NCI-H345 treated with DMSO at 0.1 percent for 48 hours (cell line): ENCODE results near the gene ITGB2.

ENCODE experiments used
- DNase-seq: peaks from one replicate; lab custom pipeline; 2025; ENCODE audit not compliant: unreplicated experiment; lab: John Stamatoyannopoulos, UW

Gene ITGB2

DNA sequence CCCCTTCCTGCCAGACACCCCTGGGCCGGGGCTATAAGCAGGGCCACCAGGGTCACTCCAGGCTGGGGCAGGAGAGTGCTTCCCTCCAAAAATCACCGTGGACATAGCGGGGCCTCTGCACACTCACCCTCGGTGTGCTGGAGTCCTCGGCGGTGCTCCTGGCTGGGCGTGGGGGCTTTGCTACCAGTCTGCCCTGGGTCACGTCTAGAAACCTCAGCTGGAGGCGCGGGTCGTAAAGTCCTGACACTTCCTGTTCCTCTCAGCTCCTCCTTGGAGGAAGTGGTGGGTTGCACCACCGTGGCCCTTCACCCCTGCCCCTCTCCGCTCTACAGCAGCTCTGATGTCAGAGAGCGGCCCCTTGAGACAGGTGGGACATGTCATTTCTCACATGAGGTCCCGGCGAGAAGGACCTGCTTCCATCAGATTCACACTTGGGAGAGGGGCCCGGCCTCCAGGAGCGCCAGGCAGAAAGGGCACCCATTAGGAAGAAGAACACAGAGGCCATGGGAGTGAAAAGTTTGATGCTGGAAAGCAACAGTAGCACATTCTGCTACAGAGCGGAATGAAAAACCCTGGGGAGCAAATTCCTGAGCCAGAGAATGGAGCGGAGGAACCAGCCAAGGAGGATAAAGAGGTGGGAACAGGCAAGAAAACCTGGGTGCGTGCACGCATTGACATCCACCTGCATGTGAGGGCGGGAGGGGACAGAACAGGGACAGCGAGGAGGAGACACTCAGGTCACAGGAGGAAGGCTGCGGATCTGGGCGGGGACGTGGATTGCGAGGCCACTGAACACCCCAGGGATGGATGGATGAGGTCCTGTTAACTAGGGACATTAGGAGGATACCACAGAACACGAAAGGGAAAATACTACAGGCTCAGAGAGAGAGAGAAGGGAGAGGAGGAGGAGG is at the start of gene ITGB2:
ITGB2 (minus strand) TSS at position 206 of the 911 bp plus-strand sequence. CDS start 10,117 bp downstream, outside the sequence.
- no peak for DNase-seq

DNA sequence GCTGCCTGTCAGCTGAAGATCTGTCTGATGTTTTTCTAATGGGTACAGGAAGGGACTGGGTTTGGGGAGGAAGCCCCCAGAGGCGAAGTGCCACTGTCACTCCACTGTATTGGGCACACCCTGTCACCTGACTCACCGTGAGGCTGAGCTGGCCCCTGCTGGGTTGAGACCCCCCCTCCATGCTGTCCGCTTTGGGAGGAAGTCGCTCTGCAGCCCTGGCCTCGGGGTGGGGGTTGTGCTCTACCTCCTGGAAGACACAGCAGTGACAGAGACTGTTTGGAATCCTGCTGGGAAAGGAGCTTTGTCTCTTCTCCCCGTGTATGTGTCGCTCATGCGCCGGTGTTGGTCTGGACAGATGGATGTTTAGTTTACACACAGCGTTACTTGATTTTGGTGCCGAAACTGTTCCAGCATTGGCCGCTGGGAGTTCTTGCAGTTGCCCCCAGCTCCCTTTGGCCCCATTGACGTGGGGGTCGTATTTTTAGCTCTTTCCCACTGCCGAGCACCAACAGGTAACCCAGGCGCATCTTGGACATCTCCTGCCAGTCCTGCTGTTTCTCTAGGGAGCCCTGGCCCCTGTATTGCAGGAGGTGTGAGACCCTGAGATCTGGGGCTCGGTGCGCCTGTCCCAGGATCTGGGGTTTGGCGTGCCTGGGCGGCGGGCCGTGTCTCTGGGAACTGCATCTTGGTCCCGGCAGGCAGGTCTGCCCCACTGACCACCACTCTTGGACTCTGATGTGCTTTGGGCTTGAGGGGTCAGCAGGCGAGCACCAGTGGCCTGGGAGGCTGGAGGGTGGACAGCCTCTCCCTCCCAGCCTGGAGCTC is 49.4 kb upstream of the ITGB2 start:
- no peak for DNase-seq

DNA sequence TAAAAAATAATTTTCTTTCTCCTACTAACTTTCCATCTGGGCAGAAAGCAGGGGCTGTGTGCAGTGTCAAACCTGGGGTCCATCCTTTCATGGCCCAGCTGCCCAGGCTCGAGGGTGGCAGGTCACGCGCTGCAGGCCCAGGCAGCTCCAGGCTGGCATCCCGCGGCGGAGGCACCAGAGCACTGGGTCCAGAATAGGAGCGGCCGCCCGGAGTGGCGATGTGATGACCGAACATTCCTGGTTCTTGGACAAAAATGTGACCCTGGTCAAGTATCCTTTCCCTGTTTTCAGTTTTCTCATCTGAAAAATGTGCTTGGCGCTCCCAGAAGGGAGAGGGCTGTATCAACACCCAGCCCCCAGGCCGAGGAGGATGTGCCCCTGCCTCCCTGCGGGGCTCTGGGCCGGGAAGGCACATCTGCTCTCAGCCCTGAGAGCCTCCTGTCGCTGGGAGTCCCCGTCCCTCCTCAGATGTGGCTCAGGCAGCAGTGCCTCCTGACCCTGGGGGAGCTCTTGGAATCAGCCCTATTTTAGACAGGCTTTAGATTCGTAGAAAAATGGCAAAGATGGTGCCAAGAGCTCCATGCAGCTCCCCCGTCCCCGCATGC is 48.5 kb upstream of the ITGB2 start:
- DNase-seq, result no peak

DNA sequence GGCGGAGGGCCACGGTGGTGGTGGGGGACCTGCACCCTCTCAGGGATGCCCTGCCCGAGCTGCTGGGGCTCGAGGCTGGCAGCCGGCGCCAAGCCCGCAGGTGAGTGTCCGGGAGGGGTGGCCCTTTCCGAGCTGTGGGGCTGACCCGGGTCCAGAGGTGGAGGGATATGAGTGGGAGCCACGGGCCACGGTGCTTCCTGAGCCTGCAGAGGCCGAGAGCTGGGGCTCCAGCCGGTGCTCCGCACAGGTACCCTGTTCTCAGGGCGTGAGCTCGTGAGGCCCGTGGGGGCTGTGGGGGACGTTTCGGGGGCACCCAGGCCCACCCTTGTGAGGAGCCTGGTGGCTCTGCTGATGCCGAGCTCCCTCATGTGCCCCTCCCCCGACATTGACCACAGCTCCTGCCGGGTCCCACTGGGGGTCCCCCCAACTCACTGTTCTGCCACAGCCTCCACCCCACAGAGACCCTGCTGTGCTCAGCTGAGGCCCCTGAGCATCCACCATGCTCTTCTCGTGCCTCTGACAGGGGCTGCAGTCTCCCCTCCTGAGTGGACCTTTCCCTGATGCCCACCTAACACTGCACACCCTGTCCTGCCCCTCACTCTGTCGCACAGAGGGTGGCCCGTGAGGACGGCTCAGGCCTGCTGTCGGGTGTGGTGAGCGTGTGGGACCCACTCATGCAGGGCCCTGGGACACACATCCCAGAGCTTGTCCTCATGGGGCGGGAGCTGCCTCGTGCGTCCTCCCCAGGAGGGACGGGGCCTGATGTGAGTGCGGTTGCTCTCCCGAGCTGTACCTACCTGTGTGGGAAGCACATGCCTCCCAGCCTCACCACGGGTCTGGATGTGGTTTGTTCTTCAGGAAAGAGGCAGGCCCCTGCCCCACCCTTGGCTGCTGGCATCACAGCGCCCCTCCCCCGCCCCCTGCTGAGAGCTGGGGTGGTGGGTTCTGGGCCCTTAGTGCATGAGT is 46.7 kb upstream of the ITGB2 start:
- no peak for DNase-seq

DNA sequence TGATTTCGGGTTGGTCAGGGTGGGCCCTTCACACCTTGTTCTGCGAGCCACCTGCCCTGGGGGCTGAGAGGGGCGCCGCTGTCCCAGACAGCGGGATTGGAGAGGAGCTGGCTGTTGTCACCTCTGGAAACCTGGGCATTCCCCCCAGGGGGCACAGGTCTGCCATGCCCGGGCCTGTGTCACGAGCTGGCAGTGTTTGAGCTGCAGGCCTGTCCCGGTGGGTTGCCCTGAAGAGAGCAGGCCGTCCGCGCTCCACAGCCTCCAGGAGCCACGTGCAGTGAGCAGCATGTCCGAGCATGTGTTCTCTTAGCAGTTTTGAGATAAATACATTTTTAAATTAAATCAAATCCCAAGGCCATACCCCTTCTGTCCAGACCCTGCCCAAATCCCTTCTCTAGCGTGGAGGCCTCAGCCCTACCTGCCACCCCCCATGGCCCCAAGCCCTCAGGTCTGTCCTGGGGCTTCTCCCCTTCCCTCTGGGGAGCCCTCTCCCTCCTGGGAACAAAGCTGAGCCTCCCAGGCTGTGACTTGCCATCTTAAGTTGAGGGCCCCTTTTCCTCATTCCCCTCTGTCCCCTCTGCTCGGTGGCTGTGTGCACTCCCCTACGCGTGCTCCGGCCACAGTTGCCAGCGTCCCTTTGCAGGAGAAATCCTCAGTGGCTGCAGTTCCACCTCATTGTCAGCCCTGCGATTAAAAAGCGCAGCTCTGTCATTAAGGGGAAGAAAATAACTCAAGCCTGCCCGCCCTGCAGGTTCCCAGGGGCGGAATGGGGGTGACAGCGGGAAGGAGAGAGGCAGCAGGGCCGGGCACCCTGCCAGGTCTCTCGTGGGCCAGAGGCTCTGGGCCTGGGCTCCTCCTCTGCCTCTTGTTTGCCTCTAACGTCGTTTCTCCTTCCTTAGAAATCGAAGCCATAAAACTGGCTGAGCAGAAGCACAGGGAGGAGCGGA is 45.7 kb upstream of the ITGB2 start:
- DNase-seq, result no peak

DNA sequence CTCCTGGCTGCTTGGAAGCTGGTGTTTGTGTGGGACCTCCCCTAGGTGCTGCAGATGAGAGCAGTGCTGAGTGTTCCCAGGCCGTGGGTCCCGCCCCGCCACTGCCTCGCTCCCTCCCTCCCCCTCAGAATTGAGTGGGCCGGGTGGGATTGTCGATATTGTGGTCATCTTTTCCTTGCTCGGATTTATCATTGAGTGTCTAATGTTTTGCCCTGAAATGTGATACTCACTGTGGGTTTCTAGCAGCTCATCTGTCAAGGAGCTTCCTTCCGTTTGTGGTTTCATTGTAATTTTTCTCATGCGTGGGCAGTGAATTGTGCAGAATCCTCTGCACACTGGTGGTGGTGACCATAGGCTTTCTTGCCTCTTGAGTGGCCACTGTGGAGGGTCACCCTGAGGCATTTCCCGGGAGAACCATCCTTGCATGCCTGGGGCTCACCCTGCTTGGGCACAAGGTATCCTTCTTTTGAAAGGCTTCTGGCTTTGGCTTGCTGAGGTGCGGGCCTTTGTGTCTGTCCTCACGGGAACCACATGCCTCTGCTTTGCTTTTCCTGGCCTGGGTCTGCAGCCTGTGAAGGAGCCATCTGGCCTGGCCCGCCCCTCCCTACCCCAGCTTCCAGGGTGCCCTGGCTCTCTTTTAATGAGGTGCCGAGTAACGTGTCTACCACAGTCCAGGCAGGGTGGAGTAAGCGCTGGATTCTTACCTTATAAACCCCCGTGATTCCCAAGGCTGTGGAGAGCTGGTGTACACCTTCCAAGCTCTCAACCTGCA is 44.7 kb upstream of the ITGB2 start:
- DNase-seq, result no peak

DNA sequence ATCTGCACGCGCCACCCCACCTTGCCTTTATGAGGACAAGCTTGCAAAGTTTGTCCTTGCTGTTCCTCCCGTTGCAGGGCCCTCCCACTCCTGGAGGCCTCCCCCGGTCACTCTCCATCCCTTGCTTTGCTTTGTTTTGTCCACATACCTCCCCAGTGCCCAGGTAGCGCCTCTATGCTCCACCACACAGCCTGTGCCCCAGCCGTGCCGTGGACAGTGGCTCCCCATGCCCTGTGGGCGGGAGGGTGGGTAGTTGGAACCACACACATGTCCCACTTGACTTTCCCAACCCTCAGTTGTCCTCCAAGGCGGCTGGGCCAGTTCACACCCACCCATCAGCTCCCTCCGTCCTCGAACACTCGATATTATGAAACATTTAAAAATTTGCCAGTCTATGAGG is 43.7 kb upstream of the ITGB2 start:
- no peak for DNase-seq

DNA sequence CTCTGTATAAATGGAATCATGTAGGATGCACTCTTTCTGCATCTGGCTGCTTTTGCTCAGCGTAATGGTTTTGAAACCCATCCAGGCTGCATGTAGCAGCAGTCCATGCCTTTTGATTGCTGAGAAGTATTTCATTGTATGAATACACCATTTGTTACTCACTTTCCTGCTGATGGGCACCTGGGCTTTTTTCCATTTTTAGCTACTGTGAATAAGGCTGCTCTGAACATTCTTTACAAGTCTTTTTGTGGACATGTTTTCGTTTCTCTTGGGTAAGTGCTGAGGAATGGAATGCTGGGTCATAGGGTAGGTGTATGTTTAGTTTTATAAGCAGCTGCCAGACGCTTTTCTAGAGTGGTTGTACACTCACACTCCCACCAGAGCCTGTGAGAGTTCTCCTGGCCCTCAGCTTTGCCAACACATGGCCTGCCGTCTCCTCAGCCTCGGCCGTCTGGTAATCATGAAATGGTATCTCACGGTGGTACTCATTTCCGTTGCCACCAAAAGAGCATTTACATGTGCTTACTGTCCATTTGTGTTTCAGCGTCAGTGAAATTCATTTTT is 41.8 kb upstream of the ITGB2 start:
- no peak for DNase-seq

DNA sequence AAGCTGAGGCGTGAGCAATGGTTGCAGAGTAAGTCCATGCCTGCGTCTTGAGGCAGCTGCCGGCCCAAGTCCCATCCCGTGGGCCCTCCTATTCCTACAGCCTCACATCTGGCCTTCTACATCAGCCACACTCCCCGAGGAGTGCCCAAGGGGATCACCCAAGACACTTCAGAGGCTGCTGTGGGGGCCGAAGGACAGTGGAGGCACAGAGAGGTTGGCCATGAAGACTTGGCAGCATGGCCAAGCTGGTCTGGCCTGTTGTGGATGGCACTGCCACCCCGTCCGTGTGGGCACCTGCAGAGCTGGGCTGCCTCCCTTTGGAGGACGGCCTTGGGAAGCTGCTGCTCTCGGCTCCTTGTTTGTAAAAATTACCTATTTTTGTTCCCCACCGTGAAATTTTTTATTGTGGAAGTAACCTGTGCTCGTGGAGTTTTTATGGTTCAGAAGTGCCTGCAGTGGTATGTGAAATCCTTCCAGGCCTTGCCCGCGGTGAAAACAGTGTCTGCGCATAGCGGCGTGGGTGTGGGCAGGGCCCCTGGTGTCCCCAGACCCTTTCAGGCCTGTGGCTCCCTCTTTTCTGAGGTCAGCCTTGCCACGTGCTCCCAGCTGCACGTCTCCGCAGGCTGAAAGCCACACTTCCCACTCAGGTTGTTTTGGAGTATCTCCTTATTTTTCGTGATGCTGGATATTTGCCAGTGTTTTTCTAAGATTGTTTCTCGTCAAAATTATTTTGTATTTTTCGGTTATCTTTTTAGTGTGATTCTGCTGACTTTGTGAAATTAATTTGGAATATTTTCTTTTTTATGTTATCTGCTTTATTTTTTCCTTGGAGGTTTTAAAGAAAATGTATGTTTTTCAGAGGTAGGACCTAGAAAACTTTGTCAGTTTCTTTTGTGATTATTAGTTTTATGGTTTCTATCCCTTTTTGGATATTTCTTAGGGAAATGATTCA is 39.7 kb upstream of the ITGB2 start:
- no peak for DNase-seq

DNA sequence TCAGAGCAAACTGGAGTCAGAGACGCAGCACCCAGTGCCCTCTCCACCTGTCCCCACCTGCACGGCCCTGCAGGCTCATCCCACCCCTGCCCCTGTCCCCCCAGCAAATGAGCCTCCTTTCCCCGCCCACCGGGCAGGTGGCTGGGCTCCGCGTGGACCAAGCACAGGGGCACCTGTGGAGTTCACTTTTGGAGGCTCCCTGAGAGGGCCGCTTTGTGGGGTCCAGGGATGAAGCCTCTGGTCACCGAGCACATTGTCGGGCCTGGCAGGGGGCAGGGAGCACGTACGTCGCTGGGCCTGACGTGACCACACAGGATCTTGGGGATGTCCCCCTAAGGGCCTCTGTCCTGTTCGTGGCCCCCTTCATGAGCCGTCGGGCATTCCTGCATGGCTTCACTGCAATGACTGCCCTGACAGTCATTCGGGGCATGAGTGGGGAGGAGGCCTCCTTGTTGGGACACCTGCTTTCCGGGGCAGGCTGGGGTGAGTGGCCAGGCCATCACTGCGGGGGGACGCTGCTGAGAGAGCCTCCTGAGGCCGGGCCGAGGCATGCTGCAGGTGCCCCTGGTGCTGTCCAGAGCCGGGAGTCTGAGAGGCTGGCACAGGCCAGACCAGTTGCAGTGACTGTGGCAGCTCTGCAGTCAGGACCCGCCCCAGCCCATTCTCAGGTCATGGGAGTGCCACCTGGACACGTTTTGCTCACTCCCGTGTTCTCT is 38.8 kb upstream of the ITGB2 start:
- DNase-seq, result no peak

DNA sequence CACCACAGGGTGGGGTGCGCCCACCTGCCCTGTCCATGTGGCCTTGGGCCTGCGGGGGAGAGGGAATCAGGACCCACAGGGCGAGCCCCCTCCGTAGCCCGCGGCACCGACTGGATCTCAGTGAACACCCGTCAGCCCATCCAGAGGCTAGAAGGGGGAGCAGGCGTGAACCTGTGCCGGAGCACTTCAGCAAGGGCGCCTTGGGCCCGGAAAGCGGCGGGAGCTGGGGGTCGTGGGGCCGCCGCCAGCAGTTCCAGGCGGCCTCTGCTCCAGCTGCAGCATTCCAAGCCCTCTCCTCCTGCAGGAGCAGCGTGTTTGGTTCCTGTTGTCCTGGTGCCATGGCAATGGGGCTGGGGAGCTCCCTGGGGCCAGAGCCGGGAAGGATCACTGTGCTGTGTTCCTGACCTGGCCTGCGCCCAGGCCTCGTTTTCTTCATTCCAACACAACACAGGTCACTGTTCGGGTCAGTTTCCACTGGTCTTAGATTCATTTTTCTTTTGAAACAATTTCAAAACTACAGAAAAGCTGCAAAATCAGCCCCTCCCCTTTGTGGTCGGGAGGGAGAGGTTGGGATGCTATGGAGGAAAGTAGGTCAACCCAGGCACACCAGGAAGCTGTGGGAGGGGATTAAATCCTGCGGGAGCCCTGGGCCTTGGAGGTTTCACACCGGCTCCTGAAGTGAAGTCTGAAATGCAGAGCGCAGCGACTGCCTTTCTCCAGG is 37.9 kb upstream of the ITGB2 start:
- DNase-seq, result no peak

DNA sequence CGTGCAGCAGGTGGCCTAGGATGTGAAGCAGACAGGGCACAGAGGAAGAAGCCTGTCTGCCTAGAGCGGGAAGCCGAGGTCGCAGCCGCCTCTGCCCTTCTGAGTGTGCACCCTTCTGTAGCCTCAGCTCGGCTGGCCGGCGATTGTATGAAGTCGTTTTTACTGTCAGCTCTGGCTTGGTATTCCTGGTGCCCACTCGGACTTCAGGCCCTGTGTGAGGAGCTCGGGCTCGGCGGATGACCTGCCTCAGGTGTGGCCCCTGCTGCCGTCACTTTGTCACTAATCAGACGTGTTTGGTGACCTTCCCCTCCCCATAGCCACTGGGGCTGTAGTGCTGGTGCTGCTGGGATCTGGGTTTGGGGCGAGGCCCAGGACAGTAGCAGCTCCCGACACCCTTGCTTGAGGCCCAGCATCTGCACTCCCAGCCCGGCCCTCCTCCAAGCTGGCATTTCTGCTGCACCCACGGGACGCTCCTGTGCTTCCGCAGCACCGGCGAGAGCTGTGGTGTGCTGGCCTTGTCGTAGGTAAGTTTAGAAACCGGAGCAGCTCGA is 37.3 kb upstream of the ITGB2 start:
- DNase-seq, result no peak

DNA sequence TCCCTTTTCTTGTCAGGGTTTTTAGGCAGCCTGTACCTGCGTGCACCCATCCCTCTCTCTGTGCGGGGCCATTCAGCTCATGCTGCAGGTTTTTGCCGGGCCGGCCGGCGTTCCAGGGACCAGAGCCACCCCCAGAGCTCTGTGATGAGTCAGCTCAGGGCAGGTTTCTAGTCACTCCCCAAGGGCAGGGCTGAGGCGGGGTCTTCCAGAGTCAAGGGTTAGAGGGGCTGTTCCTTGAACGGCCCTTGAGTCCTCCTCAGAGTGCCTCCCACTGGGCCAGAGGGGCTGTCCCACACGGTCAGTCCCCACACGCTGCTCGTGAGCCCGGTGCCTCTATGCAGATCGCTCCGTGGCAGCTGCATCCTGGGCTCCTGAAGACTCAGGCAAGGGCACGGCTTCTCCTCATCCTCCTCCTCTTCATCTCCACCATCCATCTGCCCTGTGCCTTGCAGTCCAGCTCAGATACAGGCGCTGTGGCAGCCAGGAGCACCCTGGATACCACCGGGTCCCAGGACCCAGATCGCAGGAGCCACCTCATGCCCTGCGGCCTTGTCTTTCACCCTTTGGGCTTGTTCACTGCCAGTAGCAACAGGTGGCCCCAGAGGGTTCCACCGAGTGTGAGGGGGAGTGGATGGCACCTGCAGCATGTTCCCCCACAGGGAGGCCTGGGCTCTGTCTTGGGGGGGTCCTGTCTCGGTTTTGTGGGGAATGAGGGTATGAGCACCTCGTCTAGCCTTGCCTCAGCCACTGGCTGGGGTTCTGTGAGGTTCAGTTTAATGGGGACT is 36.5 kb upstream of the ITGB2 start:
- DNase-seq, result no peak

DNA sequence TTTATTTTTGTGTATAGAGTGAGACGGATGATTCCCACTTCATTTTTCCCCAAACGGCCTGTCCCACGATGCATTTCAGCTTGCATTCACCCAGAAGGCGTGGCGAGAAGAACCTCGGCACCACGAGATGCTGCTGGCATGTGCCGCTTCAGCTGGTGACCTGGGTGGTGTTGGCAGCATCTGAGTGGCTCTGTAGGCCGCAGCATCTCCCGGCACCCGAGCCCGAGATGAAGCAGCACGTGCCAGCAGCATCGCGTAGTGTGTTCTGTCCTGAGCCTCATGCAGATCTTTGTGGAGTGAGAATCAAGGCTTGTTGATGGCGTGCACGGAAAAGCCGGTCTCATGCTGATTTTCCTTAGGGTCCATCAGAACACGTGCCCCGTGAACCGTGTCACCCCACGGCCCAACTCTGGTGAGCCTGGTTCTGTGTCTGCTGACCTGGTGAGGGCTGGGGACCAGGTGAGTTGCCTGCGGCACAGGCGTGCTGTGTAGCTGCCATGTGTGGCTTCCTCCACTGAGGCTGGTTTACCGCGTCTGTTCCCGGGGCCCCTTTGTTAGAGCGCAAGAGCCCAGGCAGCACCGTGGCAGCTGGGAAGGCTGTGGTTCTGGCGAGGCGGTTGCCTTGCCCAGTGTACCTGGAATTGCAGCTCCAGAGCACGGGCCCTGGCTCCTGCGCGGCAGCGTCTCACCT is 35.8 kb upstream of the ITGB2 start:
- no peak for DNase-seq
